HAP-1 (cell line): ENCODE data around the gene CYP4A22.

Source experiments
- DNase-seq, 2 experiments: peaks; one replicate each; pipeline ENCODE4 v3.0.0-alpha.2; 2016 to 2020; ENCODE audit warnings: low spot score in 2 of 2
- H3K27me3 ChIP-seq: fragments of 250-450 bp; sonication (Bioruptor Pico); 2 replicates; pipeline ENCODE4 v1.5.1; 2020; ENCODE audit warnings: low read depth, mild to moderate bottlenecking, moderate library complexity
- H3K36me3 ChIP-seq: fragments of 250-450 bp; sonication (Bioruptor Pico); replicated peaks from 2 replicates; pipeline ENCODE4 v1.5.1; 2020; ENCODE audit warnings: mild to moderate bottlenecking
- H3K4me1 ChIP-seq: fragments of 250-450 bp; sonication (Bioruptor Pico); 2 replicates; pipeline ENCODE4 v1.5.1; 2020; ENCODE audit warnings: mild to moderate bottlenecking
- H3K4me3 ChIP-seq: fragments of 250-450 bp; sonication (Bioruptor Pico); 2 replicates; pipeline ENCODE4 v1.5.1; 2020; ENCODE audit warnings: mild to moderate bottlenecking, moderate library complexity
- H3K9me3 ChIP-seq: fragments of 250-450 bp; sonication (Bioruptor Pico); 2 replicates; pipeline ENCODE4 v1.5.1; 2020; ENCODE audit warnings: mild to moderate bottlenecking, moderate library complexity
- in situ Hi-C: fragments of 300-500 bp; cut with MboI; formaldehyde crosslinking; loops from 3 replicates; pipeline ENCODE4 v1.14.3; 2020; ENCODE audit warnings: low sequenced_read_pairs, inconsistent platforms, mixed read lengths

Gene CYP4A22

DNA sequence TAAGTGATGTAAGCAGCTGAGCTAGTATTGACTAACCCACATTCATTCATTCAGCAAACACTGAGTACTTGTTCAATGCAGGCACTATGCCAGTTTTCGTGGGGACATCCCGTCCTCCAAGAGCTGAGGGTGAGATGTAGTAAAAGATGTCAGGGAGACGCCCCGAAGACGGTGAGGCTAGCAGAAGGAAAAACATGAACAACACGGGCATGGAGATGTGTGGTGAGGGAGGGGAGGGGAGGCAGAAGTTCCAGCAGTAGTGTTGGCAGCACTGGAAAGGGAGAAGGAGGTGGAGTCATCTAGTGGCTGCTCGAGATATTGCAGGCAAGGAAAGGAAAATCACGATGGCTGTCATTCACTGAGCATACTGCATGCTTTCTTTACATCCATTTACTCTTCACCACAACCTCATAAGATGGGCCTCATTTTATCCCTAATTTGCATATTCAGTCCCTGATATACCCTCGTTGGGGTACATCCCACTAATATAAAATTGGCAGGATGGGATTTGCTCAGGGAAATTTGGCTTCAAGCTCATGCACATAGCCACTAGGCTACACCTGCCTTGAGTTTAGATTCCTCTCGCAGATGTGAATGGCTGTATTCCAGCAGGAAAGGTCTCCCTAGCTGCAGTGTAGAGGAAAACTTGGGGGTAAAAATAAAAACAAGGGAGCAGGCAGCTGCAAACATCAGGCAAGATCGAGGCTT lies 38.1 kb downstream of the CYP4A22 start:
- Histone ChIP-seq H3K9me3 (no peaks in the 10 kb centered on the region), H3K4me1 (peaks cover 4% of the 10 kb centered on the region; the same call in 1 of the 2 replicates), H3K27me3 (no peaks in the 10 kb centered on the region; the same call in 1 of the 2 replicates), H3K36me3 (no peaks in the 10 kb centered on the region), H3K4me3 (no peak overlapping the region)
- peak; percentile 60 to 74 for DNase-seq
- in situ Hi-C loops, result loop anchor here (10.0 kb wide), 1 partner anchor 549 kb away; no protein-coding TSS in a partner anchor

DNA sequence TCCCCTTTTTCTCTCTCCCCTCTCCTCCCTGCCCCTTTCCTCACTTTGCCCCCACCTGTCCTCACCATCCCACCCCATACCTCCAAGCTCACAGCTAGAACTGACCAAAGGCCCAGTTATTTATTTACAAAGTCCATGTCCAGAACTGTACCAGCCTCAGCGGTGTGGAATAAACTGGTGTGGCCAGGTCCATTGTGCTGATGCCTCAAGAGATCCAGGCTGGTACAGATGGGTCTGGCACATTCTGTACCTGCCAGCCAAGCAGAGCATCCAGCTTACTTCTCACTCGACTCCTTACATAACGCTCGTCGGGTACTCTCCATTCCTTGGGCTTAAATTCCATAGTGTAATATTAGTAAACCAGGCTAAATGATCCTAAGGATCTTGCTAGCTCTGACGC lies 40.8 kb downstream of the CYP4A22 start:
- Histone ChIP-seq H3K9me3 (no peaks in the 10 kb centered on the region), H3K36me3 (no peaks in the 10 kb centered on the region), H3K27me3 (no peaks in the 10 kb centered on the region; the same call in 1 of the 2 replicates), H3K4me1 (peaks cover 4% of the 10 kb centered on the region; the same call in 1 of the 2 replicates), H3K4me3 (no peak overlapping the region)
- in situ Hi-C loops, result loop anchor here (10.0 kb wide), 1 partner anchor 547 kb away; no protein-coding TSS in a partner anchor
- no peak for DNase-seq

DNA sequence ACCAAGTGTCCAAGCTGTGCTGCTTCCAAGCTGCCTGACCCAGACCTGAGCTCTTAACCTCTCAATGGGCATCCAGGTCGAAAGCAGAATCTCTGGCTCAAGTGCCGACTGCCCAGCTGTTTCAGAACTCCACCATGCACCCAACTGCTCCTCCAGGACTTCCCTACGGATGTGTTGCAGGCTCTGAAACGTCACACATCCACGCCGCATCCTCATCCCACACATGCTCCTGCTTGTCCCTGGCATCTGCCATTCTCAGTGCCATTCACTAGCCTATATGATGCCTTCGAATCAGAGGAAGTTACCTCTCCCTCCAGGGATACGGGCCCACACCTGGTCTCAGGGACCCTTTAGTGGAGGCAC lies 41.4 kb downstream of the CYP4A22 start:
- DNase-seq, result no peak
- Histone ChIP-seq H3K4me3 (no peak overlapping the region), H3K9me3 (no peaks in the 10 kb centered on the region), H3K27me3 (no peaks in the 10 kb centered on the region; the same call in 1 of the 2 replicates), H3K36me3 (no peaks in the 10 kb centered on the region), H3K4me1 (peaks cover 4% of the 10 kb centered on the region; the same call in 1 of the 2 replicates)
- in situ Hi-C loops, result loop anchor here (10.0 kb wide), 1 partner anchor 546 kb away; no protein-coding TSS in a partner anchor

DNA sequence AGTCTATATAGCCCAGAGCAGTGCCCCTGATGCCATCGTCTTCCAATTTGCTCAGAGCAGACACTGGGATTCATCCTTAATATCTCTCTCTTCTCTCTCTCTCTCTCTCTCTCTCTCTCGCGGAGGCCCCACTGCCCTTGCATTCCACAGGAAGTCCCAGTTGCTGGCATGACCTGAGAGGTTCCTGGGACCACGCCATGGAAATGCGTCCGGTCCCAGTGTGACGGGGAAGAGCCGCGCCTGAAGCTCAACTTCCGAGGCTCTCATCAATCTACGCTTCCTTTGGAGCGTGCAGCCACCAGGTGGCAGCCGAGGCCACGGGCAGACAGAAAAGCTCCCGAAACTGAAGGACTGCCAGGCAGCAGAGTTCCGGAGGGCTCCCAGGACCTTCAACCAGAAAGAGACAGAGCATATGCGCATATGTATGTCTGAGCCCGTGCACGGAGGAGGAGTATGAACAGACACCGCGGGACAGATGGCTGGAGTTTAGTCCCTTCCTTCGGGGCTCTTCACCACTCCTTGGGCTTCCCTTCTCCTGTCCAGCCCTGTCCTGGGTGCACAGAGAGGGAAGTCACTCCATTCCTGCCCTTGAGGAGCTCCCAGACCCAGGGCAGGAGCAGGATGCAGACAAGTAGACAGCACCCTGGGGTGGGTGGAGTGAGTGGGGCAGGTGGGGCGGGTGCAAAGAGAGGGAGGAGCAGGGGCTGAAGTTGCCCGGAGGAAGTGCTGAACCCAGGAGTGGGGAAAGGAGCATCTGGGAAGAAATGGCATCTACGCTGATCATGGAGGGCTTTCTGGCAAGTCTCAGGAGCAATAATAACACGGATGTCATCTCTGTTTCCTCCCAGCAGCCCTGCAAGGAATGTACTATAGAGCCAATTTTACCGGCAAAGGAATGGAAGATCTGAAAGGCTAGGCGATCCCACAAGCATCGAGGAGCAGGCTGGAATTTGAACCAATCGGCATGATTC lies 42.1 kb downstream of the CYP4A22 start:
- no peaks in the 10 kb centered on the region; the same call in 1 of the 2 replicates for H3K27me3 ChIP-seq
- peaks cover 4% of the 10 kb centered on the region; the same call in 1 of the 2 replicates for H3K4me1 ChIP-seq
- no peaks in the 10 kb centered on the region for H3K36me3 ChIP-seq
- no peaks in the 10 kb centered on the region for H3K9me3 ChIP-seq
- in situ Hi-C loops, result loop anchor here (10.0 kb wide), 1 partner anchor 545 kb away; no protein-coding TSS in a partner anchor
- H3K4me3 ChIP-seq, result peak overlapping the region; percentile 23
- peak; percentile 93 for DNase-seq

DNA sequence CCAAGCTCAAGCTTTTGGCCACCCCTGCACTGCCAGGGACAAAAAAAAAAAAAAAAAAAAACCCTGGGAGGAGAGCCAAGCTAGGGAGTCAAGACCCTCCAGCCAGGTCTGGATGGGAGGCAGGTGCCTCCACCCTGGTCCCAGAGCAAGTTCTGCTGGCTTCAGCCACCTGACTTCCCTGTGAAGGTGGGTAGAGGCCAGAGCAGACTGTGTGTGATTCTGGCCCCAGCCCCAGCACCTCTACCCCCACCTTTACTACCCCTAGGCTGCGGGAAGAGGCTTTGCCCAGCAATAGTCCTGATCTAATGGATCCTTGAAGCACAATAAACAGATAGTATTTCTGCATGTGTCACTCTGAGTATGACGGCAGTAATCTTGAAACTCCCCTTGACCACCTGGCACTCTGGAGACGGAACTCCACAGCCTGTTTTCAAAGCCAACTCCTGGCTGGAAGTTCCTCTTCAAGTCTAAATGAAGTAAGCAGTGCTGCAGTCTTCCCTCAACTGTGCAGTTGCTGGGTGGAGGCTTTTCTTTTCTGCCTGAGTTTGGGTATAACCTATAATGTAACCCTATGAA lies 42.8 kb downstream of the CYP4A22 start:
- peaks cover 4% of the 10 kb centered on the region; the same call in 1 of the 2 replicates for H3K4me1 ChIP-seq
- no peaks in the 10 kb centered on the region for H3K36me3 ChIP-seq
- no peak for DNase-seq
- no peaks in the 10 kb centered on the region for H3K9me3 ChIP-seq
- in situ Hi-C loops, result loop anchor here (10.0 kb wide), 1 partner anchor 545 kb away; no protein-coding TSS in a partner anchor
- no peaks in the 10 kb centered on the region; the same call in 1 of the 2 replicates for H3K27me3 ChIP-seq
- H3K4me3 ChIP-seq, result no peak overlapping the region

DNA sequence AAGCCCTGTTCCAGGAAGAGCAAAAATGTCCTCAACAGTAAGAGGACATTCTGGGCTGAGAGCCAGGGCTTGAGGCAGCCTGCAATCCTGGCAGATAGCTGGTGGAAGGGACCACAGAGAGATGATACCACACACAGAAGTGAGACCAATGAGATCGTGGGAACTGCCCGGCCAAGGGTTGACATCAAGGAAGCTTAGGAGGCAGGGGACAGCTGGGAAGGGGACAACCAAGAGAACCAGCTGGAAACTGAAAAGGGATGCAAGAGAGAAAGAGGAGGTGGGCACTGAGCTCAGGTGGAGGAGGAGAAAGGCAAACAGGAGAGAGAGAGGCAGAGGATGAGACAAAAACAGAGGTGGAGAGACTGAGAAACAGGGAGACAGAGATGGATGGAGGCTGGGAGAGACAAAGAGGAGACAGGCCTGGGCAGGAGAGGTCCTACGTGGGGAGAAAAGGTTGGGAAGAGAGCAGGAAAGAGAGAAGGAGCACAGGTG lies 43.4 kb downstream of the CYP4A22 start:
- H3K9me3 ChIP-seq, result no peaks in the 10 kb centered on the region
- no peak overlapping the region for H3K4me3 ChIP-seq
- in situ Hi-C loops, result no loop called here
- DNase-seq, result no peak
- H3K36me3 ChIP-seq, result no peaks in the 10 kb centered on the region
- no peaks in the 10 kb centered on the region; the same call in 1 of the 2 replicates for H3K27me3 ChIP-seq
- H3K4me1 ChIP-seq, result peaks cover 4% of the 10 kb centered on the region; the same call in 1 of the 2 replicates

DNA sequence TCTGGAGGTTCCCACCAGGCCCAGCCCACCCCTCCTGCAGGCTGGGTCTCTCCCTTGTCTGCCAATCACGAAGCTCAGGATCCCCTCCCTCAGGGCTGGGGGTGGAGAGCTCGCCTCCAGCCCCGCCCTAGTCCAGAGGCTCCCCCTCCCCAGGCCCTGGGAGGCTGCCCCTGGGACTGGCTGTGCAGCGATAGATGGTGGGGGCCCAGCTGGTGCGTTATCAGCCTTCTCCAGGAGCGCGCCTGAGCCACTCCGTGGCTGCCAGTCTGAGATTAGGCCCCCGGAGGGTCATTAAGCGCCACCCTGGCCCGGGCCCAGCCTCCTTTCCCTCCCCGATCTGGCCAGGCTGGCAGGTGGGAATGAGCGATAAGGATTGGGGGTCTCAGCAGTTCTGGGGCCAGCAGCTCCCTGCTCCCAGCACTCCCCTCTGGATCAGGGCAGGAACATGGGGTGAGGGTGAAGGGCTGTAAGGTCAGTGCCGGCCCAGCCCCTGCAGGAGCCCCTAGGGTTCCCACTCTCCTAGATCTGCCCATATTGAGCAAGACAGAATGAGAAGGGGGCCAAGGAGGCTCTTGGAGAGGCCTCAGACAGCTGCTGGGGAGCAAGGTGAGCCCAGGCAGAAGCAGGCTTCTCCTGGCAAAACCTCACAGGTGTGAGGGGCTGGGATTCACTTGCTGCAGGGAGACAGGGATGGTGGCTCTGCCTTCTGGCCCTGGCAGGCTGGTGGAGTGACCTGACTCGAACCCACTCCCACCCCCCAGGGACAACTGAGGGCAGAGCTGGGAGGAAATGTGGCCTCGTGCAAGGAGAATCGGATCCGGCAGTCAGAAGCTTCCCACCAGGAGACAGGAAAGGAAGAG lies 44.1 kb downstream of the CYP4A22 start:
- no peaks in the 10 kb centered on the region for H3K36me3 ChIP-seq
- no peak for DNase-seq
- H3K9me3 ChIP-seq, result no peaks in the 10 kb centered on the region
- no peaks in the 10 kb centered on the region; the same call in 1 of the 2 replicates for H3K27me3 ChIP-seq
- in situ Hi-C loops, result no loop called here
- H3K4me3 ChIP-seq, result no peak overlapping the region
- peaks cover 4% of the 10 kb centered on the region; the same call in 1 of the 2 replicates for H3K4me1 ChIP-seq

DNA sequence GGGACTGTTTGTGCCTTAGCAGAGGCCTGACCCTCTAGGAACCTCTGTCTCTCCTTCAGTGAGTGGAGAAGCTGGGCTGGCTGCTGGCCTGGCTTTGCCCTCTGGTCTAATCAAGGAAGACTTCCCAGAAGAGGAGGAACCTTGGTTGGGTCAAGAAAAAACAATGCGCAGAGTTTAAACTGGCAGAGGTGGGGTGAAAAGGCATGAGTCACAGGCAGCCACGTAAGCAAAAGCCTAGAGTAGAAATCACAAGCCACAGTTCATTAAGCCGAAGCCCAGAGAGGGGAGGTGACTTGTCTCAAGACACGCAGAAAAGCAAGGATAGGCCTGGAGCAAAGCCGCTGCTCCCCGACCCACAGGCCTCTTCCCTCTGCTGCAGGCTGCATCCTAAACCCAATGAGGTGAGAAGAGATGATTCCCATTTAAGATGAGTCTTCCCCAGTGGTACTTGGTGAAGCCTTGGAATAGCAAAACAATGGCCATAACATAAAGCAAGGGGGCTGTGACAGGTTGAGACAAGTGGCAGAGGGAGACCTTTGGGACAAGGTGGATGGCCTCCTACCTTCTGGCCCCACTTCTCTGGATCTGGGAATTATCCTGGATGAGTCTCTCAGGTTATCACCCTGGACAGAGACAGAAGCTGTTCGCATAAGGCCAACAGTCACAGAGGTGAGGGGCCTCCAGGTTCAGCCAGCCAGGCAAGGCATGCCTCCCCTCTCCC lies 44.9 kb downstream of the CYP4A22 start:
- Histone ChIP-seq H3K27me3 (no peaks in the 10 kb centered on the region), H3K4me1 (peaks cover 4% of the 10 kb centered on the region; the same call in 1 of the 2 replicates), H3K36me3 (no peaks in the 10 kb centered on the region), H3K9me3 (no peaks in the 10 kb centered on the region), H3K4me3 (no peak overlapping the region)
- DNase-seq, result no peak
- in situ Hi-C loops, result no loop called here

DNA sequence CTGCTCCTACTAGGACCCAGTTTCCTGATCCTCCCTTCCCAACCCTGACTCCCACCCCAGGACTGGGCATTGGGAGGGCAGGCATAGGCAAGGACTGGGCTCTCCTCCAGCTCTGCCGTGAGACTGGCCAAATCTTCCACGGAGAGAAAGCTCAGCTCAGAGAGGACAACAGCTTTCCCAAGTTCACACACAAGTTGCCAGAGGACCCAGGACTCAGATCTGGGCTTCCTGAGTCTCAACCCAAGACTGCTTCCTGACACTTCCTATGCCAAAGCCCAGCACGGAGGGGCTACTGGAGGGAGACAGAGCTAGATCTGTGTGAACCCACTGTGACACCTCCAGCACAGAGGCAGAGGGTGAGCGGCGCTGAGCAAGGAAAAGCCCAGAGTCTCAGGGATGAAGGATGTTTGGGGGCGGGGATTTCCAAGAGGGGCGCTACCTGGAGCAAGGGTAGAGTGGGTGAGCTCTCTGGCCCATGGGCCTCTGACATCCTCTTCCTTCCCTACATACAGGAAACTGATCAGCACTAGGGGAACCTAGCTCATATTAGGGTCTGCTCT lies 45.5 kb downstream of the CYP4A22 start:
- H3K4me3 ChIP-seq, result no peak overlapping the region
- H3K36me3 ChIP-seq, result no peaks in the 10 kb centered on the region
- no peaks in the 10 kb centered on the region for H3K27me3 ChIP-seq
- in situ Hi-C loops, result no loop called here
- peaks cover 4% of the 10 kb centered on the region; the same call in 1 of the 2 replicates for H3K4me1 ChIP-seq
- no peak for DNase-seq
- no peaks in the 10 kb centered on the region for H3K9me3 ChIP-seq

DNA sequence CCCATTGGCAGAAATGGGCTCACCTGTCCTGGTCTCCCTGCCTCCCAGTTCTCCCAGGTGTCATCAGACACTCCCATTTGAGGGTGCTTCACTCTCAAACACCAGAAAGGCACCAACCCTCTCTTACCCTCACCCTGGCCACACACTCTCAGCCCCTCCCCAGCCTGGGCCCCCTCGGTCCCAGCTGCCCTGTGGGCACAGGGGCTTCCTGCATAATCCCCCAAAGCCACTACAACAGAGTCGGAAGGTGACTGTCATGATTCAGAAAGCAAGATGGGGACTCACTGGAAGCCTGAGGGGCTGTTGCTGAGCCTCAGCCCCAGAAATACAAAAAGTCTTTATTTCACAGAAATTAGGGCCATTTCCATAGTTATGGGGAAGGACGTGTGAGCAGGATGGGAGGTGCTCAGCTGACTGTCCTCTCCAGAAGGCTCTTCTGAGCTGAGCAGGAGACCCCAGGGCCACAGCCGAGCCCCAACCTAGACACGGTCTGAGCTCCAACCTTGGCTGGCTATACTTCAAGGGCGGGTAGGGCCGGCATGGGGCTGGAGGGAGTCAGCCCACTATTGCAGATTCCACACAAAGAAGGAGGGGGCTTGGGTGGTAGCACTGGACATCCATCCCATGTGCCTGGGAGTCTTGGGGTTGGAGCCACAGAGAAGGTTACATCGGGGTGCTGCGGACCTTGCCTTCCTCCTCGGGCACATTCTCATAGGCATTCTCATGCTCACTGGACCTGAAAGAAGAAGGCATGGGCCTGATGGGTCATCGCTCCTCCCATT lies 46.3 kb downstream of the CYP4A22 start:
- Histone ChIP-seq H3K27me3 (no peaks in the 10 kb centered on the region), H3K4me1 (peaks cover 4% of the 10 kb centered on the region; the same call in 1 of the 2 replicates), H3K9me3 (no peaks in the 10 kb centered on the region), H3K36me3 (no peaks in the 10 kb centered on the region), H3K4me3 (no peak overlapping the region)
- DNase-seq, result no peak
- in situ Hi-C loops, result no loop called here

DNA sequence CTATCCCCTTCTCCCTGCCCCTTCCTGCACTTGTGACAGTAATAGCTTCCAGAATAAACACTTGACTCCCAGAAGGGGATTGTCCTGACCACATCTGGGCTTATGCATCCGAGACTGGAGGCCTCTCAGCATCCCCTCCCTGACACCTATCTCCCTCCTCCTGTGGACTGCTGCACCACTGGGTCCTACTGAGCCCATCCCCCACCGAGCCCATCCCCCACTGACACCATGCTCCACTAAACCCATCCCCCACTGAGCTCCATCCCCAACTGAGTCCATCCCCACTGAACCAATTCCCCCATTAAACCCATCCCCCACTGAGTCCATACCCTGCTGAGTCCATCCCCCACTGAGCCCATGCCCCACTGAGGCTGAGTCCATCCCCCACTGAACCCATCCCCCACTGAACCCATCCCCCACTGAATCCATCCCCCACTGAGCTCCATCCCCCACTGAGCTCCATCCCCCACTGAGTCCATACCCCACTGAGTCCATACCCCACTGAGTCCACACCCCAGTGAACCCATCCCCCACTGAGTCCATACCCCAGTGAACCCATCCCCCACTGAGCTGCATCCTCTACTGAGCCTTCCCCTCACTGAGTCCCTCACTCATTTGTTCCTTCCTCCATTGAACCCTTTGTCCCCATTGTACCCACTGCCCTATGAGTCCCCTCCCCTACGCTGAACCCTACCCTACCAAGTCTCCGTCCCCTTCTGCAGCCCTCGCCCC lies 47.0 kb downstream of the CYP4A22 start:
- no peaks in the 10 kb centered on the region for H3K9me3 ChIP-seq
- H3K27me3 ChIP-seq, result no peaks in the 10 kb centered on the region
- no peak overlapping the region for H3K4me3 ChIP-seq
- no peaks in the 10 kb centered on the region for H3K36me3 ChIP-seq
- in situ Hi-C loops, result no loop called here
- H3K4me1 ChIP-seq, result peaks cover 3% of the 10 kb centered on the region; the same call in 1 of the 2 replicates
- DNase-seq, result no peak
